Articular chondrocyte of knee joint (primary cell): Measurements from ENCODE around the gene MOB3C. TPM values are rescaled to one million over a fixed set of nuclear protein-coding genes. Genes with fewer than 3 reads are reported as not detected.

Experiments used
- total RNA-seq: library from RNA; depleted of rRNA; stranded (reverse); fragments of >200 nt; gene quantifications from 2 replicates; pipeline ENCODE4 v1.2.3, GENCODE V29; 2012

Gene MOB3C
- total RNA-seq: 5.6 and 8.6 TPM in 2 replicates

DNA sequence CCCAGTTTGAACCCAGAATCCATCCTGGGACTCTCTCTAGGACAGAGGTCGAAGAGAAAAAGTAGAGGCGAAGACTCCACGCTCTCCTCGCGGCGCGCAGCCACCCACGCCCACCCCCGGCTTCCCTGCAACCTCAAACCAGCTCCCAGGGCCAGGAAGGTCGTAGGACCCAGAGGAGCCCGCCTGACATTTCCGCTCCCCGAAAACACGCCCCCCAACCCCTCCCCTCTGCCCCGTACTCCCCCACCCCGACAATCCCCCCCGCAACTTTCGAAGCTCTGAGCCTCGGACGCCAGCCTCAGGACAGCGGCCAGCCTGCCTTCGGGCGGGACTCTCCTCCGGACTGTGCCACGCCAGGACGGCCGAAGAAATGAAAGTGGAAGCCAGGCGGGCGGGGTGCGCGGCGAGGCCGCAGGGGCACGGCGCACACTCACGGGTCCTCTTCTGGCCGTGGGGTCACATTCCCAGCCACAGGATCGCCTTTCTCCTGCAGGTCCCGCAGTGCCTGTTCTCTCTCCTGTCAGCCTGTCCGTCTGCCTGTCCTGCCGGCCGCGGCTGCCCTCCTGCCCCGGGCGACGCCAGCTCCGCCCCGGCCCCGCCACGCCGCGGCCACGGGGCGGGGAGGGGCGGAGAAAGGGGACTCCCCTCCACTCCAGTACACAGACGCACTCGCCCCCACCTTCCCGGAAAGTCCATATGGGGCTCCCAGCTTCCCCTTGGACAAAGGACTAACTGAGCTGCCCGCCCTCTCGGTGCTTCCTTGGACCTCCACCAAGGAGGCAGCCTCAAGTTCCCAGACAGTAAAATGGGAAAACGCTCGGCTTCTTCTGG, at the start of gene MOB3C:
MOB3C (minus strand) TSS at position 535 of the 831 bp plus-strand sequence. CDS start 3,490 bp downstream, outside the sequence.

DNA sequence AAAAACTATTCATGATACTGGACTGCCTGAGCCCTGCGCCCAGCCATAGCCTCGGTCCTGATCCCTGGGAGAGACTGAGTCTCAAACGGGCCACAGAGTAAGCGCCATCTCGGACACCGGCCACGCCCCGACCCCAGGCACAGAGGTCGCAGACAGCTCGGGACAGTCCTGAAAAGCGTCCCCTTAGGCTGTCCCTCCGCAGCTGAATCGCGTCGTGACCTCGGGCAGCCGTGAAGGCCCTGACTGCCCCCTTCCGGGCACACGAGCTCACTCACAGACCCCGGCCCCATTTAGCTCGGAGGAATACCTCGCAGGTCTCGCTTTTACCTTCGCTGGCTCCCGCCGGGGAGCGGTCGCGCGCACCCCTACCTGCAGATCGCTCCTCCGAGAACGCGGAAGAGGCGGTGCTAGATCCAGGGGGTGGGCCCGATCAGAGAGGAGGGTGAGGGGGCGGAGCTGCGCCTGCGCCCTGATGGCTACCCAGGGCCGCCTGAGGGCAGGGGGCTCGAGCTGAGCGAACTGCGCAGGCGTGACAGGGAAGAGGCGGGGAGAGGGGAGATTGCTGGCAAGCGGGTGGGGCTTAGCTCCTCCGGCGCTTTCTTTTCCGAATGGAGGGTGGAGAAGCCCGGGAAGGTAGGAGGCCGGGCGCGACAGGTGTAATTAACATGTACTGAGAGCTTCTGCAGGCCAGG, 12.6 kb downstream of the MOB3C start, which contains the start of gene MKNK1:
MKNK1 (minus strand) TSS at position 411 of the 692 bp plus-strand sequence. CDS start 20,941 bp downstream, outside the sequence.

Other genes with a start within 250 kb of the MOB3C start
- gene FAAH, start 222.5 kb downstream of the MOB3C start, total RNA-seq: 3.1 and 3.7 TPM in 2 replicates
- gene DMBX1, start 127.0 kb downstream of the MOB3C start, total RNA-seq: not detected in 2 replicates
- gene KNCN, start 65.2 kb downstream of the MOB3C start, total RNA-seq: not detected in 2 replicates
- gene MKNK1, start 12.5 kb downstream of the MOB3C start, total RNA-seq: 18.6 and 28.5 TPM in 2 replicates
- 52.3 and 57.2 TPM in 2 replicates for gene ATPAF1, start 51.6 kb upstream of the MOB3C start, total RNA-seq
- not detected in 2 replicates for gene TEX38, start 55.0 kb upstream of the MOB3C start, total RNA-seq
- gene EFCAB14, start 102.3 kb upstream of the MOB3C start, total RNA-seq: 75.3 and 79.7 TPM in 2 replicates
- not detected in 2 replicates for gene CYP4B1, start 182.2 kb upstream of the MOB3C start, total RNA-seq